ENCODE measurements around the gene KRT80. TPM values are rescaled to one million over a fixed set of nuclear protein-coding genes. Genes with fewer than 3 reads are reported as not detected.

KRT80 gene
- polyA plus RNA-seq, 4 donors = 0.13 to 3.2 (median 0.58) TPM

DNA sequence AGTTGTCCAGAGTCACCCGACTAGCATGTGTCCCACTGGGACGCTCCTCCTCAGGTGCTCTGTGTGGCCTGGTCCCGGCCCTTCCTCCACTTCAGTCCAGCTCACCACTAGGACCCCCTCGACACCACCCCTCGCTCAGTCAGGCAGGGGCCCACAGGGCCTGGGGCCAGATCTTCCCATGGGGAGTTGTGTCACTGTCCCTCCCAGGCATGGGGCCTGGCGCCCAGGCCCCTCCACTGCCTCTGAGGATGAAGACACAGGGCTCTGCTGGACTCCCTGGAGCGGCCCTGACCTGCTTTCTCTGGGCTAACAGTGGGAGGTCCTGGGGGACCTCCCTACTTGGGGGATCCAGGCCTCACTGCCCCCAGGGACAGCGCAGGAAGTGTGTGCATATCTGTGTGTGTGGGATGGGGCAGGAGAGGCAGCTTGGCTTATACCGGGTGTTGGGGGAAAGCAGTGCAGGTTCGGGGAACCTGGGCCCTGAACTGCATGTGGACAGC lies 43.8 kb downstream of the KRT80 start:
- WGBS, 3 donors = 60 to 80% (median 63%) methylated on average over 10 of the region's 10 CpGs
- FAIRE-seq (no peak), DNase-seq (no peak)
- H3K27ac ChIP-seq (ENCODE audit: low read depth in 1 of 3, low read length in 2 of 3) = peak overlapping the region; percentile 76 to 94 (median 89)
- H3K27me3 ChIP-seq (ENCODE audit: control insufficient read depth in 3 of 3, insufficient read depth in 3 of 3, low read length in 3 of 3) = no peaks in the 10 kb centered on the region
- H3K4me3 ChIP-seq (ENCODE audit: low read depth in 1 of 3, low read length in 3 of 3) = no peak overlapping the region
- peaks cover 0 to 3% (median 0%) of the 10 kb centered on the region in 3 donors for H3K36me3 ChIP-seq (ENCODE audit: control insufficient read depth in 3 of 3, insufficient read depth in 2 of 3, low read depth in 1 of 3, low read length in 3 of 3)
- peaks cover 0 to 41% (median 12%) of the 10 kb centered on the region in 3 donors for H3K4me1 ChIP-seq (ENCODE audit: control insufficient read depth in 3 of 3, insufficient read depth in 2 of 3, low read depth in 1 of 3, low read length in 2 of 3)
- no peaks in the 10 kb centered on the region for H3K9me3 ChIP-seq (ENCODE audit: control insufficient read depth in 2 of 2, insufficient read depth in 1 of 2, low read depth in 1 of 2, low read length in 1 of 2)

DNA sequence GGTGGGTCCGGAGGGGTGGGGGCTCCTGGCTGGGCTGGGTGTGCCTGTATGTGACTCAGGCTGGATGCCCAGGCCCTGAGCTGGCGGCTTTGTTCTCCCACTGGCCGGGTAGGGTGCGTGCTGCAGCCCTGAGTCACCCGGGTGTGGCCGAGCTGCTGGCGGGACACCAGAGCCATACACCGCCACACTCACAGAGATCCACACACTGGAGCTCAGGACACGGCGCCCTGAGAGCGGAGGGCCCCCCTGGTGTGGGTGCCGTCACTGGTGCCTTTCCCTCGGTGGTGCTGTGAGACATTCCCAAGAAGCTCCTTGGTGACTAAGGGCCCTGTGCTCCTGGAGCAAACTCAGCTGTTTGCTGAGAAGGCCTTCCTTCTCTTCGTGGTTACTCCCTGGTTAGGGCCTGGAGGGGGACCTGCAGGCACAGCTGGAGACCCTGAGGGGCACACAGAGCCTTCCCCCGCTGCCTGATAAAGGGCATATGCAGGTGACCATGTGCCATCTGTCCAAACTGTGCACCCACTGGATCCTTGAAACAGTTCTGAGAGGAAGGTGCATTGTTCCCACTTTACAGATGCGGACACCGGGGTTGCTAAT lies 44.3 kb downstream of the KRT80 start:
- no peak for FAIRE-seq
- DNase-seq = peak; percentile 95 to 97
- peaks cover 0 to 3% (median 0%) of the 10 kb centered on the region in 3 donors for H3K36me3 ChIP-seq (ENCODE audit: control insufficient read depth in 3 of 3, insufficient read depth in 2 of 3, low read depth in 1 of 3, low read length in 3 of 3)
- peak overlapping the region; percentile 76 to 94 (median 90) for H3K27ac ChIP-seq (ENCODE audit: low read depth in 1 of 3, low read length in 2 of 3)
- no peak overlapping the region for H3K4me3 ChIP-seq (ENCODE audit: low read depth in 1 of 3, low read length in 3 of 3)
- no peaks in the 10 kb centered on the region for H3K27me3 ChIP-seq (ENCODE audit: control insufficient read depth in 3 of 3, insufficient read depth in 3 of 3, low read length in 3 of 3)
- H3K9me3 ChIP-seq (ENCODE audit: control insufficient read depth in 2 of 2, insufficient read depth in 1 of 2, low read depth in 1 of 2, low read length in 1 of 2) = no peaks in the 10 kb centered on the region
- peaks cover 0 to 39% (median 12%) of the 10 kb centered on the region in 3 donors for H3K4me1 ChIP-seq (ENCODE audit: control insufficient read depth in 3 of 3, insufficient read depth in 2 of 3, low read depth in 1 of 3, low read length in 2 of 3)
- 18 to 45% (median 32%) methylated on average over 16 to 17 of the region's 17 CpGs for WGBS, 3 donors

DNA sequence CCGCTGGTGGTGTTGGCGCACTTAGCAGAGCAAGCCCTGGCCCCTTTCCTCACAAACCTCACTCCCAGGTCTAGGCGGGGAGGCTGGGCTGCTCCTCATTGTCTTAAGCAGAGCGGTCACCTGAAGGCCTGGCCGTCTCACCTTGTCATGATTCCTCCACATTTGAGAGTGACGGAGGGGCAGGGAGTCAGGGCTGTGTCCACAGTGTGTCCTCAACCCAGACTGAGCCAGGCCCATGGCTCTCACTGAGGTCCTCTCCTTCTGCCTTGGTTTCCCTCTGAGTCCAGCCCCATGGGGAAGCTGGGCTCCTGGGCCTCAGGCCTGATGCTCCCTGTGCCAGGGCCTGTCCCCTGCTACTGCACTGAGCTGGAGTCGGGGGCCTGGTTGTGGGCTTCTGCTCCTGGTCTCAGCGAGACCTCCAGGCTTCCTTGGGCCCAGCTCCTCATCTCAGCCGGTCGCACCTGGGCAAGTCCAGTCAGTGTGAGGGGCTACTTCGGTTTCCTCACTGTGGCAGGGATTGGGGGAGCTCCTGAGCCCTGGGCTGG lies 44.9 kb downstream of the KRT80 start:
- Histone ChIP-seq H3K36me3 (ENCODE audit: control insufficient read depth in 3 of 3, insufficient read depth in 2 of 3, low read depth in 1 of 3, low read length in 3 of 3) (peaks cover 0 to 3% (median 0%) of the 10 kb centered on the region in 3 donors), H3K27me3 (ENCODE audit: control insufficient read depth in 3 of 3, insufficient read depth in 3 of 3, low read length in 3 of 3) (no peaks in the 10 kb centered on the region), H3K4me3 (ENCODE audit: low read depth in 1 of 3, low read length in 3 of 3) (no peak overlapping the region), H3K27ac (ENCODE audit: low read depth in 1 of 3, low read length in 2 of 3) (peak overlapping the region; percentile 66 to 90 (median 82)), H3K9me3 (ENCODE audit: control insufficient read depth in 2 of 2, insufficient read depth in 1 of 2, low read depth in 1 of 2, low read length in 1 of 2) (no peaks in the 10 kb centered on the region), H3K4me1 (ENCODE audit: control insufficient read depth in 3 of 3, insufficient read depth in 2 of 3, low read depth in 1 of 3, low read length in 2 of 3) (peaks cover 0 to 37% (median 12%) of the 10 kb centered on the region in 3 donors)
- 49 to 77% (median 56%) methylated on average over 11 of the region's 11 CpGs for WGBS, 3 donors
- DNase-seq = no peak
- no peak for FAIRE-seq

DNA sequence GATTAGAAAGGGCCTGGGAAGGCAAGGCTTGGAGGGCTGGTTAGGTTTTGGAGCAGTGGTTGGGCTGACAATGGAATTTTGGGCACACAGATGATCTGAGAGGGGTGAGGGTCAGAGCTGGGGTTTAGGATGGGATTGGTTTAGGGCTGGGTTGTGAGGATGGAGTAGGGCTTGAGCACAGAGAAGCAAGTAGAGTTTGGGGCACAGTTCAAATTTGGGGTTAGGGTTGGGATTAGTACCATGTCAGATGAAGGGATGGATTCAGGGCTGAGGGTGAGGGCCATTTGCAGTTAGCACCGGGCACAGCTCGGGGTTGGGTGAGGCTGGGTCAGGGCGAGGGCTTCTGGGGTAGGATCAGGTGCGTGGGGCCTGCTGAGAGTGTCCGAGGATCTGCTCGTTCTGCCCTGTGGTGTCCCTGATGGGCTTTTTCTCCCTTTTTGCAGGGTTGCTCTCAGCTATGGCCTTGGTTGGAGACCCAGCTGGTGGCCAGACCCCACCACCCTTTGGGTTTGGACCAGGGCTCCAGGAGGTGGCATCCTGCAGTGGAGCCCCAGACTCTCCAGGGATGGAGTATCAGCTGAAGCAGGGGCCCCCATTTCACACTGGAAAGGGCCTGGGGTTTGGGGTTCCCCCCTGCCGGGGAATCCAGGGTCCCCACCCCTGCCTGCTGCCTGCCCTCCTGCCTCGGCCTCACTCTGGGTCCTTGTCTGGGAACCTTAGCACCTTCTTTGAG lies 45.6 kb downstream of the KRT80 start:
- Histone ChIP-seq H3K4me3 (ENCODE audit: low read depth in 1 of 3, low read length in 3 of 3) (no peak overlapping the region), H3K27me3 (ENCODE audit: control insufficient read depth in 3 of 3, insufficient read depth in 3 of 3, low read length in 3 of 3) (no peaks in the 10 kb centered on the region), H3K27ac (ENCODE audit: low read depth in 1 of 3, low read length in 2 of 3) (peak overlapping the region in 2 of 3 donors; percentile 82 to 90), H3K36me3 (ENCODE audit: control insufficient read depth in 3 of 3, insufficient read depth in 2 of 3, low read depth in 1 of 3, low read length in 3 of 3) (peaks cover 0 to 3% (median 0%) of the 10 kb centered on the region in 3 donors), H3K9me3 (ENCODE audit: control insufficient read depth in 2 of 2, insufficient read depth in 1 of 2, low read depth in 1 of 2, low read length in 1 of 2) (no peaks in the 10 kb centered on the region), H3K4me1 (ENCODE audit: control insufficient read depth in 3 of 3, insufficient read depth in 2 of 3, low read depth in 1 of 3, low read length in 2 of 3) (peaks cover 0 to 34% (median 12%) of the 10 kb centered on the region in 3 donors)
- WGBS, 3 donors = 72 to 88% (median 85%) methylated on average over 5 to 8 of the region's 8 CpGs
- FAIRE-seq (no peak), DNase-seq (no peak)

GRCh38 chr12:52145228-52146088 lies 46.4 kb downstream of the KRT80 start:
- Histone ChIP-seq H3K4me1 (ENCODE audit: control insufficient read depth in 3 of 3, insufficient read depth in 2 of 3, low read depth in 1 of 3, low read length in 2 of 3) (peaks cover 0 to 34% (median 12%) of the 10 kb centered on the region in 3 donors), H3K4me3 (ENCODE audit: low read depth in 1 of 3, low read length in 3 of 3) (no peak overlapping the region), H3K9me3 (ENCODE audit: control insufficient read depth in 2 of 2, insufficient read depth in 1 of 2, low read depth in 1 of 2, low read length in 1 of 2) (no peaks in the 10 kb centered on the region), H3K36me3 (ENCODE audit: control insufficient read depth in 3 of 3, insufficient read depth in 2 of 3, low read depth in 1 of 3, low read length in 3 of 3) (peaks cover 0 to 3% (median 0%) of the 10 kb centered on the region in 3 donors), H3K27ac (ENCODE audit: low read depth in 1 of 3, low read length in 2 of 3) (no peak overlapping the region), H3K27me3 (ENCODE audit: control insufficient read depth in 3 of 3, insufficient read depth in 3 of 3, low read length in 3 of 3) (no peaks in the 10 kb centered on the region)
- FAIRE-seq (no peak), DNase-seq (no peak)
- 82 to 85% (median 83%) methylated on average over 18 of the region's 18 CpGs for WGBS, 3 donors

DNA sequence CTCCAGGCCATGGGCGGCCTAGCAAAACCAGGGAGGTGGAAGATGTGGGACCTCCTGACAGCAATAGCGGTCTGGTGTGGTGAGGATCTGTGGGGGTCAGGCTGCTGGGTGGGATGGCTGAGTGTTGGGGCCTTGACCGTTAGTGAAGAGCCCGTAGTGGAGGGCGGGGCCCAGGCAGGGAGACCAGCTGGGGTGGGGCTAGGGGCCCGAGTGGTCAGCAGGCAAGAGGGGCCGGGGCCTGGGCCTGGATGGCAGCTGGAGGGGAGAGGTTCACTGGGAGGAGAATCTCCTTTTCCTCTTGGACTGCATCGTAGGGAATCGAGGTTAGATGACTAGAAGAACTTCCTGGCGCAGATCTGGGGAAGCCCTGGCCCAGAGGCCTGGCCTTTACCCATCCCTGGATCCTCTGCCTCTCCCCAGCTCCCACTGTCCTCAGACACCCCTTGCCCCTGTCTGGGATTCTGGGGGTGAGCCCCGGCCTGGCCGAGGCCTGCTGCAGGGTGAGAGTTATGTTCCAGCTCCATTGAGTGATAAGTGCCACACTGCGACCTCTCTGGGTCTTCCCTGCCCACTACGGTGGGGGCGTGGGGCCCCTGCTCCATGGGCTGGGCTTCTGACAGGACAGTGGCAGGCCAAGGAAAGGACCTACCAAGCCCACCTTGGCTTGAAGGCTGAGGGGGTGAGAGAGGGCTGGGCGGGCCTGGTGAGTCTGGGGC lies 47.1 kb downstream of the KRT80 start:
- H3K27me3 ChIP-seq (ENCODE audit: control insufficient read depth in 3 of 3, insufficient read depth in 3 of 3, low read length in 3 of 3) = no peaks in the 10 kb centered on the region
- H3K9me3 ChIP-seq (ENCODE audit: control insufficient read depth in 2 of 2, insufficient read depth in 1 of 2, low read depth in 1 of 2, low read length in 1 of 2) = no peaks in the 10 kb centered on the region
- 77 to 87% (median 78%) methylated on average over 15 to 16 of the region's 16 CpGs for WGBS, 3 donors
- no peak overlapping the region for H3K27ac ChIP-seq (ENCODE audit: low read depth in 1 of 3, low read length in 2 of 3)
- no peak for FAIRE-seq
- DNase-seq = no peak
- peaks cover 0 to 3% (median 0%) of the 10 kb centered on the region in 3 donors for H3K36me3 ChIP-seq (ENCODE audit: control insufficient read depth in 3 of 3, insufficient read depth in 2 of 3, low read depth in 1 of 3, low read length in 3 of 3)
- H3K4me1 ChIP-seq (ENCODE audit: control insufficient read depth in 3 of 3, insufficient read depth in 2 of 3, low read depth in 1 of 3, low read length in 2 of 3) = peaks cover 0 to 34% (median 10%) of the 10 kb centered on the region in 3 donors
- no peak overlapping the region for H3K4me3 ChIP-seq (ENCODE audit: low read depth in 1 of 3, low read length in 3 of 3)

DNA sequence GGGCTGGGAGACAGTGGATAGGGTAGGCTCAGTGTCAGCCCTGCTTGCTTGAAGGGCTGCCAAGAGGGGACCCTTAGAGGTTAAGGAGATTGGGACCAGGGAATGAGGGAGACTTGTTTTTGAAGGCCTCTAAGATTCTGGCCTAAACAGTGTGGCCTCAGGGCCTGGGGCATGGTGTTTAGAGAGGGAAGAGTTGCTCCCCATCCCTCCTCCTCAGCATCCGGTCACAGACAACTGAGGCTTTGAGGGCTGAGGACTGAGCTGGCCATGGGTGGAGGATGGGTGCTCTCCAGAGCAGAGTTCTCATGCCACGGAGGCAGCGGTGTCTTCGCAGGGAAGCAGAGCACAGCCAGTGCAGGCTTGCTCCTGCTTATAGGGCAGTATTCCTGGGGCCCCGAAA lies 49.4 kb downstream of the KRT80 start:
- H3K9me3 ChIP-seq (ENCODE audit: control insufficient read depth in 2 of 2, insufficient read depth in 1 of 2, low read depth in 1 of 2, low read length in 1 of 2) = no peaks in the 10 kb centered on the region
- H3K36me3 ChIP-seq (ENCODE audit: control insufficient read depth in 3 of 3, insufficient read depth in 2 of 3, low read depth in 1 of 3, low read length in 3 of 3) = peaks cover 0 to 3% (median 0%) of the 10 kb centered on the region in 3 donors
- peaks cover 0 to 3% (median 0%) of the 10 kb centered on the region in 3 donors for H3K27me3 ChIP-seq (ENCODE audit: control insufficient read depth in 3 of 3, insufficient read depth in 3 of 3, low read length in 3 of 3)
- peaks cover 0 to 15% (median 5%) of the 10 kb centered on the region in 3 donors for H3K4me1 ChIP-seq (ENCODE audit: control insufficient read depth in 3 of 3, insufficient read depth in 2 of 3, low read depth in 1 of 3, low read length in 2 of 3)
- FAIRE-seq = no peak
- 77 to 93% (median 92%) methylated on average over 5 of the region's 5 CpGs for WGBS, 3 donors
- no peak for DNase-seq
- no peak overlapping the region for H3K4me3 ChIP-seq (ENCODE audit: low read depth in 1 of 3, low read length in 3 of 3)
- no peak overlapping the region for H3K27ac ChIP-seq (ENCODE audit: low read depth in 1 of 3, low read length in 2 of 3)

Data from small intestine (tissue), 7 donors.